GM10248 (cell line): ENCODE measurements around the gene ITGB6.

Experiments
- CTCF ChIA-PET: fragments of 300-600 bp; sonication (Branson Sonifier 250); formaldehyde crosslinking; extraction: SDS; loops from one replicate; lab custom pipeline; 2021; ENCODE audit warnings: antibody characterized with exemption; lab: Yijun Ruan, JAX
- POLR2A ChIA-PET: fragments of 350-650 bp; sonication (Branson Sonifier 250); formaldehyde crosslinking; extraction: SDS; loops from one replicate; lab custom pipeline; 2020; ENCODE audit warnings: antibody characterized with exemption; lab: Yijun Ruan, JAX
- DNase-seq: peaks from one replicate; pipeline ENCODE4 v3.0.0; 2012; ENCODE audit errors: extremely low spot score
- TF ChIP-seq, protein P1 (sequence below): IDR thresholded peaks from 2 replicates; pipeline ENCODE4 v1.5.1; 2012; ENCODE audit warnings: mild to moderate bottlenecking, low read depth; ENCODE audit errors: extremely low read depth, missing control alignments, control extremely low read depth

The ITGB6 gene

GRCh38 chr2:160076914-160077313 lies 123.2 kb downstream of the ITGB6 start:
- POLR2A ChIA-PET, result no interaction called here
- CTCF ChIA-PET, result interaction anchor here (0.9 to 2.5 kb wide), 10 partner anchors 8 to 987 kb away, joined by 3 to 8 read pairs (median 5); no protein-coding TSS in a partner anchor
- DNase-seq, result no peak
- TF ChIP-seq, protein P1, sequence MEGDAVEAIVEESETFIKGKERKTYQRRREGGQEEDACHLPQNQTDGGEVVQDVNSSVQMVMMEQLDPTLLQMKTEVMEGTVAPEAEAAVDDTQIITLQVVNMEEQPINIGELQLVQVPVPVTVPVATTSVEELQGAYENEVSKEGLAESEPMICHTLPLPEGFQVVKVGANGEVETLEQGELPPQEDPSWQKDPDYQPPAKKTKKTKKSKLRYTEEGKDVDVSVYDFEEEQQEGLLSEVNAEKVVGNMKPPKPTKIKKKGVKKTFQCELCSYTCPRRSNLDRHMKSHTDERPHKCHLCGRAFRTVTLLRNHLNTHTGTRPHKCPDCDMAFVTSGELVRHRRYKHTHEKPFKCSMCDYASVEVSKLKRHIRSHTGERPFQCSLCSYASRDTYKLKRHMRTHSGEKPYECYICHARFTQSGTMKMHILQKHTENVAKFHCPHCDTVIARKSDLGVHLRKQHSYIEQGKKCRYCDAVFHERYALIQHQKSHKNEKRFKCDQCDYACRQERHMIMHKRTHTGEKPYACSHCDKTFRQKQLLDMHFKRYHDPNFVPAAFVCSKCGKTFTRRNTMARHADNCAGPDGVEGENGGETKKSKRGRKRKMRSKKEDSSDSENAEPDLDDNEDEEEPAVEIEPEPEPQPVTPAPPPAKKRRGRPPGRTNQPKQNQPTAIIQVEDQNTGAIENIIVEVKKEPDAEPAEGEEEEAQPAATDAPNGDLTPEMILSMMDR, result no peak

- POLR2A ChIA-PET, result no interaction called here
- TF ChIP-seq, protein P1, result no peak
- no peak for DNase-seq
- CTCF ChIA-PET, result interaction anchor here (0.9 to 2.5 kb wide), 10 partner anchors 8 to 987 kb away, joined by 3 to 8 read pairs (median 4); no protein-coding TSS in a partner anchor
Observed at GRCh38 chr2:160076241-160076640, 123.8 kb downstream of the ITGB6 start.

DNA sequence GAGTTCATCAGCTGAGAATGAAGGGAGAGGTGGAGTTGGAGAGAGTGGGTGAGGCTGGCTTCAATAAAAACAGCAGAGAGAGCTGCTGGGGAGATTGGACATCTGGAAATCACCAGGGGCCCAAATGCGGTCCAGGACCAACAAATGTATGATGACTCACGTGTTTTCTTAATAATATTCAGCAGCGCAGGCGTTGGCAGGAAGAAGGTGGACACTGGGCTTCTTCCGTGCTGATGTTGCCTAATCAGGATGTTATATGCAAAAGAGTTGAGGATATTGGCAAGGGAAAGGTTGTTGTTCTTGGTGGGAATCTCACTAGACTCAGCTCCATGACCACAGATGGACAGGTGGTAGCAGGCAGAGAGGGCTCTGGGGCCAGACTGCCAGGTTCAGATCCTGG lies 124.9 kb downstream of the ITGB6 start:
- CTCF ChIA-PET, result interaction anchor here (1.3 kb wide), 1 partner anchor 35 kb away, joined by 3 read pairs; no protein-coding TSS in a partner anchor
- no peak for DNase-seq
- POLR2A ChIA-PET, result no interaction called here
- TF ChIP-seq, protein P1, result no peak

DNA sequence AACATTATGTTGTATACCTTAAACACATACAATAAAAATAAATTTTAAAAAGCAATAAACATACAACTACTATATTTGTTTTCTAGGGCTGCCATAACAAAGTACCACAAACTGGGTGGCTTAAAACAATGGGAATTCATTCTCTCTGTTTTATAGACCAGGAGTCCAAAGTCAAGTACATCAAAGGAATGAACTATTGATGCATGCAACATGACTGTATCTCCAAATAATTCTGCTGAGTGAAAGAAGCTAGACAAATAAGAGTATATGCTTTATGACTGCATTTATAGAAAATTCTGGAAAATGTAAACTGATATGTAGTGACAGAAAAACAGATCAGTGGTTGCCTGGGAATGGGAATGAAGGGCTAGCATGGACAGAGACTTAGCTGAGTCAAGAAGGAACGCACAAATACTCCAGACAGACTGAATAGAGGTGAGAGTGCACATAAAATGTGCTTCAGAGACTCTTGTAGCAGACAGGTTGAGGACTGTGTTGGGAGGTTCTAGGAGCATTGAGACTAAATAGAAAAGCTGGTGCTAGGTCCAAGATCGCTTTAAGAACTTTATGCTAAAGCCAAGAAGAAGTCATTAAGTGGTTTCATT lies 126.7 kb downstream of the ITGB6 start:
- ChIA-PET CTCF (interaction anchor here (1.3 to 1.5 kb wide), 2 partner anchors 12 to 36 kb away, joined by 3 read pairs; no protein-coding TSS in a partner anchor), POLR2A (no interaction called here)
- DNase-seq, result no peak
- TF ChIP-seq, protein P1, result no peak

GRCh38 chr2:160068906-160069305 lies 131.2 kb downstream of the ITGB6 start:
- TF ChIP-seq, protein P1, result no peak
- ChIA-PET CTCF (no interaction called here), POLR2A (no interaction called here)
- no peak for DNase-seq

DNA sequence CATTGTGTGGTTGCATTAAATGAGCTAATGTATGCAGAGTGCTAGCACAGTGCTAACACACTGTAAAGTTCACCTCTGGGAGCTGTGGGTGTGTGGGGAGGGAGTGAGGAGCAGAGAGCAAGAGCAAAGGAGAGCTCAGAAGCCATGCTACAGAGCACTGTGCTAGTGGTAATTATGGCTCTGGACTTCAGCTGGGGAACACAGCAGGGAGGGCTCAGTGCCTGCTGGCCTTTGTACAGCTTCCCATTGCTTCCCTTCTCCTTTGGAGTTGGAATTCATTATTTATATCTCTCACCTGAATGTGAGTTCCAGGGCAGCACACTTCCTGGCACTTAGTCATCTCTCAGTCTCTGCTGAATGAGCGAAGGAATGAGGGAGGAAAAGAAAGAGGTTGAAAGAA lies 135.2 kb downstream of the ITGB6 start:
- TF ChIP-seq, protein P1, result no peak
- CTCF ChIA-PET, result interaction anchor here (1.0 to 1.6 kb wide), 3 partner anchors 9 to 46 kb away, joined by 3 to 8 read pairs (median 3); no protein-coding TSS in a partner anchor
- POLR2A ChIA-PET, result no interaction called here
- no peak for DNase-seq
